Activated T-cell treated with anti-CD3 and anti-CD28 coated beads for 48 hours (primary cell): ENCODE data around the gene POU2F2.
A peak's percentile ranks its signal among the peaks of the same experiment; 100 is the strongest.

Experiments used
- DNase-seq: peaks from one replicate; pipeline ENCODE4 v3.0.0-alpha.2; 2020; ENCODE audit warnings: low read depth

POU2F2 gene

GRCh38 chr19:42132030-42132628 is at the start of gene POU2F2:
POU2F2 (minus strand) TSS chr19:42132446; CDS start chr19:42132411, 35 bp downstream.
- peak; percentile 79 for DNase-seq

- no peak for DNase-seq
Observed at GRCh38 chr19:42178791-42179674, 46.8 kb upstream of the POU2F2 start.

GRCh38 chr19:42177686-42178019 is 45.4 kb upstream of the POU2F2 start:
- no peak for DNase-seq

- DNase-seq: peak; percentile 77
Observed at GRCh38 chr19:42176990-42177685, 44.9 kb upstream of the POU2F2 start.

GRCh38 chr19:42176649-42176989 is 44.4 kb upstream of the POU2F2 start:
- no peak for DNase-seq

GRCh38 chr19:42175952-42176648 is 43.9 kb upstream of the POU2F2 start:
- DNase-seq: no peak

- DNase-seq: no peak
Observed at GRCh38 chr19:42174958-42175734, 42.9 kb upstream of the POU2F2 start.

- DNase-seq: no peak
Observed at GRCh38 chr19:42174188-42174587, 41.9 kb upstream of the POU2F2 start.

GRCh38 chr19:42173695-42174094 is 41.4 kb upstream of the POU2F2 start:
- no peak for DNase-seq

- no peak for DNase-seq
Observed at GRCh38 chr19:42172261-42172660, 40.0 kb upstream of the POU2F2 start.

- DNase-seq: no peak
Observed at GRCh38 chr19:42170715-42171114, 38.5 kb upstream of the POU2F2 start.

- DNase-seq: no peak
Observed at GRCh38 chr19:42169486-42170413, 37.5 kb upstream of the POU2F2 start.

- no peak for DNase-seq
Observed at GRCh38 chr19:42168206-42168605, 36.0 kb upstream of the POU2F2 start.

- no peak for DNase-seq
Observed at GRCh38 chr19:42166316-42166715, 34.1 kb upstream of the POU2F2 start.

- DNase-seq: no peak
Observed at GRCh38 chr19:42165146-42165545, 32.9 kb upstream of the POU2F2 start.

GRCh38 chr19:42161616-42162263 is 29.5 kb upstream of the POU2F2 start:
- DNase-seq: no peak

- no peak for DNase-seq
Observed at GRCh38 chr19:42159942-42160341, 27.7 kb upstream of the POU2F2 start.

- DNase-seq: no peak
Observed at GRCh38 chr19:42158926-42159325, 26.7 kb upstream of the POU2F2 start.

GRCh38 chr19:42156571-42156970 is 24.3 kb upstream of the POU2F2 start:
- no peak for DNase-seq

GRCh38 chr19:42155796-42156195 is 23.6 kb upstream of the POU2F2 start:
- DNase-seq: no peak
